Stimulated activated effector memory CD8-positive, alpha-beta T cell treated with anti-CD3 and anti-CD28 coated beads, Interleukin-12 subunit alpha, Interleukin-12 subunit beta, amount 100 ng/mL, for 72 hours (primary cell): Measurements from ENCODE around the gene ADO.

Source experiments
- ATAC-seq: fragments of 150-1000 bp; cut with Tn5 transposase; 2 replicates; pipeline ENCODE4 v1.10.0; 2021
- DNase-seq, 2 donors: peaks; one replicate each; pipeline ENCODE4 v3.0.0; 2021 to 2022; ENCODE audit warnings: low spot score in 2 of 2
- H3K27ac Mint-ChIP-seq: one replicate; pipeline ENCODE4 v1.8.0; 2022; ENCODE audit warnings: mild to moderate bottlenecking, mixed read lengths
- H3K36me3 Mint-ChIP-seq: one replicate; pipeline ENCODE4 v1.8.0; 2022; ENCODE audit warnings: mild to moderate bottlenecking, mixed read lengths
- H3K4me1 Mint-ChIP-seq: one replicate; pipeline ENCODE4 v1.8.0; 2022; ENCODE audit warnings: mixed read lengths
- H3K4me3 Mint-ChIP-seq: one replicate; pipeline ENCODE4 v1.8.0; 2022; ENCODE audit warnings: mild to moderate bottlenecking, mixed read lengths
- H3K9me3 Mint-ChIP-seq: one replicate; pipeline ENCODE4 v1.8.0; 2022; ENCODE audit warnings: mixed read lengths

ADO gene

GRCh38 chr10:62810156-62810902 is 5.8 kb downstream of the ADO start:
- Mint-ChIP-seq H3K36me3 (peaks cover 94% of the 10 kb centered on the region), H3K4me3 (no peak overlapping the region), H3K9me3 (no peaks in the 10 kb centered on the region), H3K27ac (peak overlapping the region; percentile 91), H3K4me1 (peaks cover 72% of the 10 kb centered on the region)
- ATAC-seq (no peak), DNase-seq (no peak)

GRCh38 chr10:62811159-62811875 is 6.8 kb downstream of the ADO start:
- H3K36me3 Mint-ChIP-seq: peaks cover 96% of the 10 kb centered on the region
- no peaks in the 10 kb centered on the region for H3K9me3 Mint-ChIP-seq
- DNase-seq: peak; percentile 65 to 95
- peak overlapping the region; percentile 91 for H3K27ac Mint-ChIP-seq
- peaks cover 68% of the 10 kb centered on the region for H3K4me1 Mint-ChIP-seq
- peak overlapping the region; percentile 97 for H3K4me3 Mint-ChIP-seq
- ATAC-seq: peak; percentile 86

DNA sequence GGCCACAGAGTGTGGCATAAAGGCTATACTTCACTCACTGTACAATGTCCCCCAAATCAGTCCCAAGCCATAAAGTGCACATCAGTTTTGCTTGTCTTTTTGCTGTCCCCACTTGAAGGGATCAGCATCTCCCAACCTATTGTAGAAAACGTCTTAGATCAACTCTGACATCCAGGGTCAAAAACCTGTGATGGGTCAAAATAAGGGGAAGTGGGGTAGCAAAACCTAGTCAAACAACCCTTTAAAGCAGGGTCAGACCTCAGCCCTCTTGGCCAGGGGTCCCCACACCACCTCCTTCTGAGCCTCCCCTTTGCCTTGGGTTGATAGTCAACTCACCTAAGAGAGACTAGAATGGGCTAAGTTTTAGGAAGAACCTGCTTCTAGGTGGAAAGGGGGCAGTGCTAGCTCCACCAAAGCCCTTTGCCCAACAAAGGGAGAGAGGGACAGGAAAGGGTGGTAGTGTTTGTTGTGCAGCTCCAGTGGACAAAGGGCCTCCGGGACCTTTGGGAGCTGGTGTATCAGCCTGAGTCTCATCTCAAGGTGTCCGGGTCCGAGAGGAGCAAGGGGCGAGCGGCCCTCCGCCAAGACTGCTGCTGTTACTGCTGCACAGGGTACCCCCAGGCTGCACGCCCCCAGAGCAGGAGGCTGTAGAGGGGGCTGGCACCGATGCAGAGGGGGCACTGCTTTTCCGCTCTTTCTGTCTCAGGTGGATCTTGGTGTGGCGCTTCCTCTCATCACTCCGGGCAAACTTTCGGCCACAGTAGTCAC is 8.3 kb downstream of the ADO start:
- no peak for ATAC-seq
- DNase-seq: no peak
- peaks cover 96% of the 10 kb centered on the region for H3K36me3 Mint-ChIP-seq
- peak overlapping the region; percentile 95 for H3K27ac Mint-ChIP-seq
- peaks cover 67% of the 10 kb centered on the region for H3K4me1 Mint-ChIP-seq
- no peaks in the 10 kb centered on the region for H3K9me3 Mint-ChIP-seq
- peak overlapping the region; percentile 97 for H3K4me3 Mint-ChIP-seq

- peaks cover 96% of the 10 kb centered on the region for H3K36me3 Mint-ChIP-seq
- H3K4me3 Mint-ChIP-seq: peak overlapping the region; percentile 97
- H3K9me3 Mint-ChIP-seq: no peaks in the 10 kb centered on the region
- no peak for ATAC-seq
- no peak for DNase-seq
- H3K27ac Mint-ChIP-seq: peak overlapping the region; percentile 95
- H3K4me1 Mint-ChIP-seq: peaks cover 63% of the 10 kb centered on the region
These were observed 8.9 kb downstream of the ADO start for GRCh38 chr10:62813453-62813852.

GRCh38 chr10:62813981-62814380 is 9.5 kb downstream of the ADO start:
- ATAC-seq: no peak
- H3K36me3 Mint-ChIP-seq: peaks cover 91% of the 10 kb centered on the region
- peak overlapping the region; percentile 95 for H3K27ac Mint-ChIP-seq
- DNase-seq: peak in 1 of 2 donors; percentile 60
- H3K9me3 Mint-ChIP-seq: no peaks in the 10 kb centered on the region
- peaks cover 61% of the 10 kb centered on the region for H3K4me1 Mint-ChIP-seq
- H3K4me3 Mint-ChIP-seq: peak overlapping the region; percentile 97

GRCh38 chr10:62814756-62815380 is 10.3 kb downstream of the ADO start:
- Mint-ChIP-seq H3K4me3 (peak overlapping the region; percentile 97), H3K27ac (peak overlapping the region; percentile 95), H3K9me3 (no peaks in the 10 kb centered on the region), H3K36me3 (peaks cover 87% of the 10 kb centered on the region), H3K4me1 (peaks cover 65% of the 10 kb centered on the region)
- no peak for ATAC-seq
- peak; percentile 25 to 69 for DNase-seq

- DNase-seq (peak; percentile 28 to 75), ATAC-seq (no peak)
- peak overlapping the region; percentile 95 for H3K27ac Mint-ChIP-seq
- H3K4me1 Mint-ChIP-seq: peaks cover 62% of the 10 kb centered on the region
- H3K9me3 Mint-ChIP-seq: no peaks in the 10 kb centered on the region
- peaks cover 80% of the 10 kb centered on the region for H3K36me3 Mint-ChIP-seq
- H3K4me3 Mint-ChIP-seq: peak overlapping the region; percentile 97
These were observed 11.0 kb downstream of the ADO start for GRCh38 chr10:62815381-62816075.

DNA sequence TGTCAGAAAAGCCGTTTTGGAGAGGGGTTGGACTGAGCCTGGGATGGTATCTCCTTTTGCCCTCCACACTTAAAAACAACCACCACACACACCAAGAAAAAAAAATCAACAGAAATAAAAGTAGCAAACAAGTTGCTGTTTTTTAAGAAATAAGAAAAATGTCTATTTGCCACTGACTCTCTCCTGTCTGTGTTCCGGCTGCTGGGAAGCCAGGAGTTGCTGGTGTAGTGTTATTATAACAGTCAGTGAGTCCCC is 11.5 kb downstream of the ADO start:
- Mint-ChIP-seq H3K9me3 (no peaks in the 10 kb centered on the region), H3K36me3 (peaks cover 75% of the 10 kb centered on the region), H3K4me3 (peak overlapping the region; percentile 97), H3K4me1 (peaks cover 57% of the 10 kb centered on the region), H3K27ac (peak overlapping the region; percentile 95)
- no peak for DNase-seq
- ATAC-seq: no peak

GRCh38 chr10:62816331-62817120 is 12.0 kb downstream of the ADO start, which contains the start of gene EGR2:
Gene EGR2 (minus strand): TSS chr10:62816366. CDS start chr10:62816029, 337 bp downstream.
- H3K9me3 Mint-ChIP-seq: no peaks in the 10 kb centered on the region
- H3K36me3 Mint-ChIP-seq: peaks cover 70% of the 10 kb centered on the region
- H3K4me3 Mint-ChIP-seq: peak within 1 kb of the TSS; percentile 97
- H3K27ac Mint-ChIP-seq: peak within 1 kb of the TSS; percentile 95
- peaks cover 53% of the 10 kb centered on the region for H3K4me1 Mint-ChIP-seq
- DNase-seq: peak; percentile 89 to 97
- peak; percentile 81 for ATAC-seq

GRCh38 chr10:62817121-62817765 is 12.7 kb downstream of the ADO start:
- Mint-ChIP-seq H3K27ac (peak overlapping the region; percentile 95), H3K4me3 (peak overlapping the region; percentile 97), H3K36me3 (peaks cover 63% of the 10 kb centered on the region), H3K9me3 (no peaks in the 10 kb centered on the region), H3K4me1 (peaks cover 47% of the 10 kb centered on the region)
- ATAC-seq (peak; percentile 27), DNase-seq (peak; percentile 66 to 90)

- peaks cover 56% of the 10 kb centered on the region for H3K36me3 Mint-ChIP-seq
- H3K4me3 Mint-ChIP-seq: peak overlapping the region; percentile 97
- DNase-seq (peak; percentile 65 to 84), ATAC-seq (peak; percentile 57)
- H3K27ac Mint-ChIP-seq: peak overlapping the region; percentile 95
- peaks cover 41% of the 10 kb centered on the region for H3K4me1 Mint-ChIP-seq
- H3K9me3 Mint-ChIP-seq: no peaks in the 10 kb centered on the region
These were observed 13.4 kb downstream of the ADO start for GRCh38 chr10:62817766-62818425.

DNA sequence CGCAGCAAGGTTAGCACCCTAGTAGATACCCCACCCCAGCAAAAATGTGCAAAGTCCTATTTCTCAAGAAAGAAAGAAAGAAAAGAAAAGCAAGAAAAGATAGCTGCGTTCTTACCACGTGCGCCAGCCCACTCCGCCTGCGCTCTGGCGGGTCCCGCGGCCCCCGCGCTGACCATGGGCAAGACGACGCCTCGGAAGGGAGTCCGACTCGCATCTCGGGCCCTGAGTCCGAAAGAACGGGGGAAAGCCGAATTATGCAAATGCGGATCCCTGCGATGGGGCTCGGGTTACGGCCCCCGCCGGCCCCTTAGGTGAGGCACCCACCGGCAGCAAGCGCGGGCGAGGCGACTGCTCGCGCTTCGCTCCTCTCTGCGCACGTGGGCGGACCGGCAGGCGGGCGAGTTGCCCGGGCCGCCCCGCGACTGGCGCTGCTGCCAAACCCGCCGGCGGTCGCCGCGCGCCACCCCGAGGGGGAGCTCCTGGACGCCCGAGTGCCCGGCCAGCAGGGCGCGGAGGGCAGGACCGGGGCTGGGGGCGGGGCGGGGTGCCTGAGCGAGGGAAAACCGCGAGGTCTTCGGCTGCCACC is 14.0 kb downstream of the ADO start:
- Mint-ChIP-seq H3K4me1 (peaks cover 34% of the 10 kb centered on the region), H3K4me3 (peak overlapping the region; percentile 97), H3K27ac (peak overlapping the region; percentile 95), H3K36me3 (peaks cover 50% of the 10 kb centered on the region), H3K9me3 (no peaks in the 10 kb centered on the region)
- DNase-seq: peak; percentile 57 to 75
- no peak for ATAC-seq
